COLO668 (cell line): ENCODE measurements around the gene GAPVD1.
"Not testable (repeated sequence)": the region's sequence is repeated elsewhere in the genome, so short reads cannot be mapped to it uniquely, and the experiment has no call there.

Experiments used
- DNase-seq: peaks from one replicate; lab custom pipeline; 2025; ENCODE audit not compliant: unreplicated experiment; lab: John Stamatoyannopoulos, UW

The GAPVD1 gene

DNA sequence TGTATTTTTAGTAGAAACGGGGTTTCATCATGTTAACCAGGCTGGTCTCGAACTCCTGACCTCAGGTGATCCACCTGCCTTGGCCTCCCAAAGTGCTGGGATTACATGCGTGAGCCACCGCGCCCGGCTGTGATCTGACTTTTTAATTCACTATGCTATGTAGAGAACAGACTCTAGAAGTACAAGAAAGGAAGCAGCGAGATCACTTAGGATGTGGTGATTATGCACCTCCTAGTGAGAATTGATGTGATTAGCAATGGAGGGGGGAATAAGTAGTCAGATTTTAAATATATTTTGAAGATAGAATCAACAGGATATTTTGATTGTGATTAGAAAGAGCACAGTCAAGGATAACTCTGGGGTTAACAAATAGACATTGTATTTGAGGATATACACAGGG, 36.3 kb downstream of the GAPVD1 start:
- DNase-seq, result no peak

DNA sequence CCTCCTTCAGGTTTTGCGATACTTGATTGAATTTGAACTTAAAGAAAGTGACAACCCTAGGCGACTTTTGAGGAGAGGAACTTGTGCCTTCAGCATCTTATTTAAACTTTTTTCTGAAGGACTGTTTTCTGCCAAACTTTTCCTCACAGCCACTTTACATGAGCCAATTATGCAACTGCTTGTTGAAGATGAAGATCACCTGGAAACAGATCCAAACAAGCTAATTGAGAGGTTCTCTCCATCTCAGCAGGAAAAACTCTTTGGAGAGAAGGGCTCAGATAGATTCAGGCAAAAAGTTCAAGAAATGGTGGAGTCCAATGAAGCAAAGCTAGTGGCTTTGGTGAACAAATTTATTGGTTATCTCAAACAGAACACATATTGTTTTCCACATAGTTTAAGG, 40.6 kb downstream of the GAPVD1 start:
- DNase-seq, result no peak

- DNase-seq, result no peak
Measured at GRCh38 chr9:125304273-125304672, 42.6 kb downstream of the GAPVD1 start.

- DNase-seq, result no peak
Measured at GRCh38 chr9:125312411-125312810, 50.8 kb downstream of the GAPVD1 start.

GRCh38 chr9:125316359-125316758, 54.7 kb downstream of the GAPVD1 start:
- not testable (repeated sequence) for DNase-seq

GRCh38 chr9:125317704-125318103, 56.1 kb downstream of the GAPVD1 start:
- no peak for DNase-seq

- DNase-seq, result no peak
Measured at GRCh38 chr9:125321496-125321895, 59.9 kb downstream of the GAPVD1 start.

GRCh38 chr9:125323615-125324014, 62.0 kb downstream of the GAPVD1 start:
- DNase-seq, result no peak

DNA sequence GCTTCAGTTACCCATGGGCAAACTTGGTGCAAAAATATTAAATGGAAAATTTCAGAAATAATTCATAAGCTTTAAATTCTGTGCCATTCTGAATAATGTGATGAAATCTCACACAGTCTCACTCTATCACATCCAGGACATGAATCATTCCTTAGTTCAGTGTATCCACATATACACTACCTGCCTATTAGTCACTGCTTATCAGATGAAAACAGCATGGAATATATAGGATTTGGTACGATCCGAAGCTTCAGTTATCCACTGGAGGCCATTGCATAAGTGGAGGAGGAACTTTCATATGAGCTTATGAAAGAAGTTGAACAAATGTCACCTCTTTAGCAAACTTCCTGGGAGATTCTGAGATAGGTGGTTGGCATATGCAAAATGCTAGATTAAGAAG, 64.2 kb downstream of the GAPVD1 start:
- DNase-seq, result no peak

- DNase-seq, result no peak
Measured at GRCh38 chr9:125329978-125330377, 68.4 kb downstream of the GAPVD1 start.

DNA sequence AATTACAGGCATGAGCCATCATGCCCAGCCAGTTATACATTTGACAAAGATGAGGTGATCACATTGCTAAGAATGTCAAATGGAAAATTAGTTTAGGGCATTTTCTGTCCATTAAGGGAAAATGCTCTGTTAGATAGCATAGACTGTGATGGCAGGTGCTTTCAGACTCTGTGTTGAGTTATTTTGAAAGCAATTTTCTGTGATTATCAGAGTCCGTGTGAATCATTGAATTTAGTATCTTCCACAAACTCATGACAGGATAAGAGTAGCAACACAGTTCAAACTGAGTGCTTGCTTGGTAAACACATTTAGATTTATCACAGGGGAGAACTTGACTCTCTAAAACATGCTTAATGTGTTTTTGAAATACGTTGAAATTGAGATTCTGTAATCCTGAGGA, 69.0 kb downstream of the GAPVD1 start:
- no peak for DNase-seq

DNA sequence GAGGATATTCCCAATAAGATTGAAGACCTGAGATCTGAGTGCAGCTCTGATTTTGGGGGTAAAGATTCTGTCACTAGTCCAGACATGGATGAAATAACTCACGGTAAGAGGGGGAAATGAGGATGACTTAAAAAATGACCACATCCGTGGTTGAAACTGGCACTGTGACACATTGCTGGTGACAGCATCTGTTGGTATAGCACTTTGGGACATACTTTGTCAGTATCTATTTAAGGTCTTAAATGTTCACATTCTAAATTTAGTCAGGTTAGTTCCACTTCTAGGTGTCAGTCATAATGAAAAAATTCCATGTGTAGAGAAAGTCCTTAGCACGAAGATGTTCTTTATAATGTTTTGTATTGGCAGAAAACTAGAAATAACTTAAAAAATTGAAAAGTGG, 70.9 kb downstream of the GAPVD1 start:
- no peak for DNase-seq

- DNase-seq, result no peak
Measured at GRCh38 chr9:125337236-125337635, 75.6 kb downstream of the GAPVD1 start.

DNA sequence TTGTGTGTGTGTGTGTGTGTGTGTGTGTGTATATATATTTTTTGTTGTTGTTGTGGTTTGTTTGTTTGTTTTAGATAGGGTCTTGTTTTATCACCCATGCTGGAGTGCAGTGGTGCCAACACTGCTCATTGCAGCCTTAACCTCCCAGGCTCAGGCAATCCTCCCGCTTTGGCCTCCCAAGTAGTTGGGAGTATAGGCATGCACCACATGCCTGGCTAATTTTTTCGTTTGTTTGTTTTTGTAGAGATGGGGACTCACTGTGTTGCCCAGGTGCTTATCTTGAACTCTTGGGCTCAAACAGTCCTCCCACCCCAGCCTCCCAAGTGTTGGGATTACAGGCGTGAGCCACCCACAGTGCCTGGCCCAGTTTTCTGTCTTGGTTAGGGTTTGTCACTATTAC, 77.3 kb downstream of the GAPVD1 start:
- DNase-seq, result no peak

DNA sequence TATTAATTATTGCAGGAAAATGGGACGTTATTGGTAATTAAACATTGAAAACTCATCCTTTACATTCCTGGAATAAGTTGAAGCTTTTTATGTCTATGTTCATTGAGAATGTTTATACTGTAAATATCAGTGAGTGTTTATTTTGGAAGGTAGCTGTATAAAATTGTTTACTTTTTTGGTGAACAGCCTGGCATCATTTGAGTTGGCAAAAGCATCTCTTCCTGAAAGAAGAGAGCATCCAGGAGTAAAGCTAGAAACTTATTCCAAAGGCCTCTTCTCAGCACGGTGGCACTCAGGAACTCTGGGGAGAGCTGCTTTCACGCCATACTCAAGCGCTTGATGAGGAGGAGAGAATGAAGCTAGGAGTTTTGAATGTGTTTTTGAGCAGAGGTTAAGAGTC, 79.9 kb downstream of the GAPVD1 start:
- no peak for DNase-seq

DNA sequence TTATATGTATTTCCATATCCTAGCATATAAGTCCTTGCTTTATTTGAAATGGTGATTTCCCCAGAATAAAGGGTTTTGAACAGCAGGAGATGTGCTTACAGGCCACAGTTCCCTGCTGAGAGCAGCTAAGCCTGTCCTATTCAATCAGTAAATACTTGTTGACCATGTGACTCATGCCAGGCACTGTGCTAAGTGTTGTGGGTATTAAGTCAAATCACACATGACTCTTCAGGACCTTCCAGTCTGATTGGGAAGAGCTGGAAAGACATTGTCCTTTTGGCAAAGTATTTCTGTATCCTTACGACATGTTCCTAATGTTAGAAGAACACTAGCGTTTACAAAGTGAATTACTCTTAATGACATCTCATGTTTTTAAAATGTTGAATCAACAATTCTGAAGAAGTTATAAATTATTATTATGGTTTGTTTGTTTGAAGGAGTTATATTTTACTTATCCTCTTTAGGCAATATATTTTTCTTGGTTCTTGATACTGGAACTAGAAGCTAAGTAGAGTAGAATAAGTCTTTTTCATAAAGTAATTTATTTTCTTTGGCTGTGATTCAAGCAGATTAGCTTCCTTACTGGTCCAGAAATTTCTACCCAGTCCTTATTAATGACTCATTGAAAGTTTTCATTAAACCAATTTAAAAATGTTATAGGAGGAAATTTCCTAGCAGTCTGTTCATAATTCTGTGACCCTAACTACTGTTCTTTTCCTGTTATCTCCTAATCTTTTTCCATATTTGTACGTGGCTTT, 82.1 kb downstream of the GAPVD1 start:
- peak; percentile 17 for DNase-seq

GRCh38 chr9:125346080-125346732, 84.6 kb downstream of the GAPVD1 start:
- DNase-seq, result no peak

GRCh38 chr9:125355601-125356000, 94.0 kb downstream of the GAPVD1 start:
- no peak for DNase-seq

DNA sequence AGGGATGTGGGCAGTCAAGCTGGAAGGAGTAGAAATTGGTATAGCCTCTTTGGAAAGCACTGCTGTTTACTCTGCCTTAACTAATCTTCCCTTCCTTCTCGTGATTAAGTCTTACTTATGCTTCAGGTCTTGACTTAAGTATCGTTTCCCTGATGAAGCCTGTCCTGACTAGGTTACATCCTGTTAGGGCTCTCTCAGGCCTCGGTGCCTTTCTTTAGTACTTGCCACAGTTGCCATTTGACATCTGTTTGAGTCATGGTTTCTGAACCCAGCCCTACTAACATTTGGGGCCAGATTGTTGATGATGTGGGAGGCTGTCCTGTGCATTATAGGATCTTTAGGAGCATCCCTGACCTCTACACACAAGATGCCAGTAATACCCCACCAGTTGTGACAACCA, 94.4 kb downstream of the GAPVD1 start:
- DNase-seq, result no peak

- DNase-seq, result no peak
Measured at GRCh38 chr9:125359011-125359410, 97.4 kb downstream of the GAPVD1 start.

GRCh38 chr9:125360601-125361000, 99.0 kb downstream of the GAPVD1 start:
- no peak for DNase-seq

DNA sequence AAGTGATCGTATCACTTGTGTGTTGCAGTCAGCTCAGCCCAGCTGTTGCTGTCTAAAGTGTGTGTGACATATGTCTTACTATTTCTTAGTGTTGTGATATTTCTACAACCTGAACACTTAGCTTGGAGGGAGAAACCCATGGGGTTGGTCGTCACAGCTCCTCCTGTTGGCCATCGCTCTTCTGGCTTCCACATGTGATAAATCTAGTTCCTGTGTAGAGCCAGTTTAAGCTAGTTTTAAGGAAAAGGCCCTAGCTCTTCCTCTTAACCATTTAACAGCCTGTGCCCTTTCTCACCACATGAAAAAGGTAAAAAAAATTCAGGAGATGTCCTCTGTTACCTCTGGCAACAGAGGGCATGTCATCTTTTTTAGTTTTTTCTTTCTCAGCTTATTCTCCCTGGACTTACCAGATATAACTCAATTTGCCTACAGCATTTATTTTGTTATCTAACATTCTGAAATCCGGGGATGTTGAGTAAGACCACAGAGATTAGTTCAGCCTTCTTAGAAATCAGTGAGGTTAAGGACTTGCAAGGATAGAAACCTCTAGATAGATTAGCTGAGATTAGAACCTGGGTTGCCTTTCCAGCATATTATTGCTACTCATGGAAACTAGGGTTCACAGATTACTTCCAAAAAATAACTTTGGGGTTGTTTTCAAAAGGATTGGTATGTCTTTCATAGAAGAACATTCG, 100.4 kb downstream of the GAPVD1 start:
- DNase-seq, result peak; percentile 10
